HEK293 (cell line): Measurements from ENCODE around the gene SF3B6.

ENCODE experiments used
- CTCF ChIP-seq: fragments of 450-650 bp; formaldehyde crosslinking; IDR thresholded peaks from 2 replicates; pipeline ENCODE4 v1.5.1; 2016; ENCODE audit warnings: missing biosample characterization, missing genetic modification characterization
- MZF1 ChIP-seq: fragments of 450-650 bp; formaldehyde crosslinking; IDR thresholded peaks from 2 replicates; pipeline ENCODE4 v1.5.1; 2017; ENCODE audit warnings: missing biosample characterization, missing genetic modification characterization, borderline replicate concordance
- WT1 ChIP-seq: fragments of 450-650 bp; formaldehyde crosslinking; IDR thresholded peaks from 2 replicates; pipeline ENCODE4 v1.5.1; 2016; ENCODE audit warnings: missing biosample characterization, missing genetic modification characterization
- ZNF155 ChIP-seq: fragments of 450-650 bp; formaldehyde crosslinking; IDR thresholded peaks from 2 replicates; pipeline ENCODE4 v1.5.1; 2016; ENCODE audit warnings: missing biosample characterization, missing genetic modification characterization
- ZNF24 ChIP-seq: fragments of 450-650 bp; formaldehyde crosslinking; IDR thresholded peaks from 2 replicates; pipeline ENCODE4 v1.5.1; 2016; ENCODE audit warnings: missing biosample characterization, missing genetic modification characterization
- ZNF362 ChIP-seq: fragments of 450-650 bp; formaldehyde crosslinking; IDR thresholded peaks from 2 replicates; pipeline ENCODE4 v1.5.1; 2016; ENCODE audit warnings: missing biosample characterization, missing genetic modification characterization
- ZNF391 ChIP-seq: fragments of 450-650 bp; formaldehyde crosslinking; IDR thresholded peaks from 2 replicates; pipeline ENCODE4 v1.5.1; 2016; ENCODE audit warnings: low read depth, missing biosample characterization, missing genetic modification characterization, borderline replicate concordance
- ZNF394 ChIP-seq: fragments of 450-650 bp; formaldehyde crosslinking; IDR thresholded peaks from 2 replicates; pipeline ENCODE4 v1.5.1; 2016; ENCODE audit warnings: missing biosample characterization, missing genetic modification characterization, mild to moderate bottlenecking, moderate library complexity, borderline replicate concordance
- ZNF473 ChIP-seq: fragments of 450-650 bp; formaldehyde crosslinking; IDR thresholded peaks from 2 replicates; pipeline ENCODE4 v1.5.1; 2017; ENCODE audit warnings: missing biosample characterization, missing genetic modification characterization
- ZNF514 ChIP-seq: fragments of 450-650 bp; formaldehyde crosslinking; IDR thresholded peaks from 2 replicates; pipeline ENCODE4 v1.5.1; 2016; ENCODE audit warnings: missing biosample characterization, missing genetic modification characterization
- ZNF670 ChIP-seq: fragments of 450-650 bp; formaldehyde crosslinking; IDR thresholded peaks from 2 replicates; pipeline ENCODE4 v1.5.1; 2016; ENCODE audit warnings: missing biosample characterization, missing genetic modification characterization, low read depth
- TF ChIP-seq, protein P1 (sequence below): fragments of 450-650 bp; formaldehyde crosslinking; IDR thresholded peaks from 2 replicates; pipeline ENCODE4 v1.5.1; 2016; ENCODE audit warnings: missing biosample characterization, missing genetic modification characterization, low read depth
- TF ChIP-seq, protein P2 (sequence below): sonication (generic); formaldehyde crosslinking; IDR thresholded peaks from 2 replicates; pipeline ENCODE4 v1.8.1; 2022; ENCODE audit warnings: mild to moderate bottlenecking, moderate library complexity, missing genetic modification reagents

GRCh38 chr2:24018241-24018640 lies 57.9 kb downstream of the SF3B6 start:
- TF ChIP-seq ZNF473 (tag by site-specific recombination) (no peak), CTCF (tag by site-specific recombination) (no peak), MZF1 (tag by site-specific recombination) (no peak), ZNF670 (tag by site-specific recombination) (no peak), ZNF362 (no peak), ZNF24 (tag by site-specific recombination) (no peak), ZNF514 (tag by site-specific recombination) (no peak), ZNF394 (no peak), ZNF155 (tag by site-specific recombination) (no peak), WT1 (no peak), ZNF391 (no peak)
- TF ChIP-seq, protein P1, sequence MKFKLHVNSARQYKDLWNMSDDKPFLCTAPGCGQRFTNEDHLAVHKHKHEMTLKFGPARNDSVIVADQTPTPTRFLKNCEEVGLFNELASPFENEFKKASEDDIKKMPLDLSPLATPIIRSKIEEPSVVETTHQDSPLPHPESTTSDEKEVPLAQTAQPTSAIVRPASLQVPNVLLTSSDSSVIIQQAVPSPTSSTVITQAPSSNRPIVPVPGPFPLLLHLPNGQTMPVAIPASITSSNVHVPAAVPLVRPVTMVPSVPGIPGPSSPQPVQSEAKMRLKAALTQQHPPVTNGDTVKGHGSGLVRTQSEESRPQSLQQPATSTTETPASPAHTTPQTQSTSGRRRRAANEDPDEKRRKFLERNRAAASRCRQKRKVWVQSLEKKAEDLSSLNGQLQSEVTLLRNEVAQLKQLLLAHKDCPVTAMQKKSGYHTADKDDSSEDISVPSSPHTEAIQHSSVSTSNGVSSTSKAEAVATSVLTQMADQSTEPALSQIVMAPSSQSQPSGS, result no peak
- TF ChIP-seq, protein P2, sequence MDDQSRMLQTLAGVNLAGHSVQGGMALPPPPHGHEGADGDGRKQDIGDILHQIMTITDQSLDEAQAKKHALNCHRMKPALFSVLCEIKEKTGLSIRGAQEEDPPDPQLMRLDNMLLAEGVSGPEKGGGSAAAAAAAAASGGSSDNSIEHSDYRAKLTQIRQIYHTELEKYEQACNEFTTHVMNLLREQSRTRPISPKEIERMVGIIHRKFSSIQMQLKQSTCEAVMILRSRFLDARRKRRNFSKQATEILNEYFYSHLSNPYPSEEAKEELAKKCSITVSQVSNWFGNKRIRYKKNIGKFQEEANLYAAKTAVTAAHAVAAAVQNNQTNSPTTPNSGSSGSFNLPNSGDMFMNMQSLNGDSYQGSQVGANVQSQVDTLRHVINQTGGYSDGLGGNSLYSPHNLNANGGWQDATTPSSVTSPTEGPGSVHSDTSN, result no peak
